GM18519 (cell line): ENCODE data around the gene PODN.

Experiments used
- ATAC-seq: cut with Tn5 transposase; IDR thresholded peaks from one replicate; pipeline ENCODE4 v1.9.1; 2021; ENCODE audit warnings: mild to moderate bottlenecking, moderate library complexity; ENCODE audit not compliant: unreplicated experiment, low FRiP score

The PODN gene

GRCh38 chr1:53128401-53128800 is 66.4 kb downstream of the PODN start:
- no peak for ATAC-seq

- no peak for ATAC-seq
Observed at GRCh38 chr1:53129891-53130597, 68.0 kb downstream of the PODN start.

- ATAC-seq = no peak
Observed at GRCh38 chr1:53130598-53130877, 68.5 kb downstream of the PODN start.

GRCh38 chr1:53130878-53131589 is 69.0 kb downstream of the PODN start:
- ATAC-seq = no peak

- no peak for ATAC-seq
Observed at GRCh38 chr1:53131590-53131938, 69.6 kb downstream of the PODN start.

GRCh38 chr1:53132176-53132575 is 70.2 kb downstream of the PODN start:
- no peak for ATAC-seq

GRCh38 chr1:53133261-53134041 is 71.4 kb downstream of the PODN start:
- ATAC-seq = no peak

GRCh38 chr1:53134042-53134485 is 72.1 kb downstream of the PODN start:
- no peak for ATAC-seq
